K562 (cell line): ENCODE data around the gene HRAS. TPM values are rescaled to one million over a fixed set of nuclear protein-coding genes. Genes with fewer than 3 reads are reported as not detected.

ENCODE experiments used
- ATAC-seq: fragments of 200-7000 bp; cut with Tn5 transposase; 3 replicates; pipeline ENCODE4 v1.9.1; 2020; ENCODE audit warnings: moderate library complexity
- BruUV-seq: library from RNA; stranded (reverse); fragments of 400-500 nt; replicated peaks from 2 replicates; lab custom pipeline; 2021; lab: Mats Ljungman, UMichigan
- CTCF ChIA-PET: fragments of 300-600 bp; formaldehyde crosslinking; extraction: SDS; loops from one replicate; lab custom pipeline; 2021; ENCODE audit warnings: low intra/inter-chr PET ratio; lab: Yijun Ruan, JAX
- POLR2A ChIA-PET: fragments of 300-600, 350-650 bp; sonication (Branson Sonifier 250); formaldehyde crosslinking; extraction: SDS; loops from one replicate; lab custom pipeline; 2021; ENCODE audit warnings: antibody characterized with exemption, inconsistent platforms; lab: Yijun Ruan, JAX
- DNase-seq, 4 experiments: peaks; one replicate each; pipeline versions ENCODE4 v3.0.0 to v3.0.0-alpha.2; 2011 to 2018; ENCODE audit warnings: low spot score in 3 of 4, mixed read lengths in 3 of 4; ENCODE audit errors: extremely low read depth in 1 of 4
- FAIRE-seq: peaks from 2 replicates; lab custom pipeline; 2011; peaks lifted over from hg19 to GRCh38; lab: Jason Lieb, UNC
- H2AFZ ChIP-seq: 2 replicates; pipeline ENCODE4 v1.6.0; 2011; ENCODE audit warnings: low read depth, low read length, control low read depth, inconsistent platforms
- H3K27ac ChIP-seq: fragments of 200-600 bp; 3 replicates; pipeline ENCODE4 v1.8.0; 2011; ENCODE audit warnings: low read depth, mild to moderate bottlenecking, control low read depth, inconsistent platforms, low read length, moderate library complexity, mixed read lengths; ENCODE audit errors: extremely low read depth
- H3K27me3 ChIP-seq, 2 experiments: fragments of 300-600 bp in 1 of 2; 2 replicates in 1 of 2; 3 replicates in 1 of 2; pipeline versions ENCODE4 v1.6.0 to v1.8.0; 2011; ENCODE audit warnings: inconsistent platforms in 2 of 2, low read length in 2 of 2, mild to moderate bottlenecking in 1 of 2, mixed read lengths in 1 of 2, moderate library complexity in 1 of 2; ENCODE audit not compliant: control insufficient read depth in 2 of 2, insufficient read depth in 2 of 2
- H3K36me3 ChIP-seq: fragments of 300-600 bp; 3 replicates; pipeline ENCODE4 v1.8.0; 2011; ENCODE audit warnings: mild to moderate bottlenecking, low read length, inconsistent platforms; ENCODE audit not compliant: control insufficient read depth, insufficient read depth
- H3K4me1 ChIP-seq, 2 experiments: fragments of 200-600 bp in 1 of 2; replicated peaks in 1 of 2; 2 replicates in 1 of 2; 3 replicates in 1 of 2; pipeline versions ENCODE4 v1.5.1 to v1.8.0; 2011; ENCODE audit warnings: inconsistent platforms in 2 of 2, low read length in 2 of 2, mild to moderate bottlenecking in 1 of 2, mixed read lengths in 1 of 2, moderate library complexity in 1 of 2; ENCODE audit not compliant: control insufficient read depth in 2 of 2, insufficient read depth in 2 of 2
- H3K4me2 ChIP-seq: 2 replicates; pipeline ENCODE4 v1.6.1; 2011; ENCODE audit warnings: low read length, control low read depth, inconsistent platforms, mixed read lengths; ENCODE audit not compliant: insufficient read depth
- H3K4me3 ChIP-seq: fragments of 200-600 bp; sonication (generic), shearing (Covaris generic); 2 replicates; pipeline ENCODE4 v1.5.1; 2016; ENCODE audit warnings: control low read depth, inconsistent platforms
- H3K79me2 ChIP-seq: fragments of 200-600 bp; 3 replicates; pipeline ENCODE4 v1.8.0; 2011; ENCODE audit warnings: low read length, inconsistent platforms; ENCODE audit not compliant: control insufficient read depth, insufficient read depth
- H3K9ac ChIP-seq, 2 experiments: 2 replicates each; pipeline versions ENCODE4 v1.6.0 to v1.6.1; 2011; ENCODE audit warnings: low read depth in 2 of 2, low read length in 2 of 2, control low read depth in 1 of 2, inconsistent platforms in 1 of 2, mild to moderate bottlenecking in 1 of 2, mixed read lengths in 1 of 2; ENCODE audit not compliant: insufficient read depth in 1 of 2
- H3K9me1 ChIP-seq: one replicate; pipeline ENCODE4 v1.6.0; 2011; ENCODE audit warnings: inconsistent platforms, mild to moderate bottlenecking, low read length, moderate library complexity; ENCODE audit not compliant: control insufficient read depth, insufficient read depth
- H3K9me3 ChIP-seq: replicated peaks from 2 replicates; pipeline ENCODE4 v1.5.1; 2011; ENCODE audit warnings: low read depth, low read length, inconsistent platforms; ENCODE audit not compliant: control insufficient read depth, insufficient read depth
- H4K20me1 ChIP-seq: replicated peaks from 2 replicates; pipeline ENCODE4 v1.6.1; 2011; ENCODE audit warnings: low read length, inconsistent platforms, mixed read lengths; ENCODE audit not compliant: control insufficient read depth, insufficient read depth
- ATF2 ChIP-seq: sonication (generic); formaldehyde crosslinking; IDR thresholded peaks from 2 replicates; pipeline ENCODE4 v1.8.1; 2022; ENCODE audit warnings: missing genetic modification reagents
- POLR2A ChIP-seq: fragments of 450-650 bp; conservative IDR thresholded peaks from 2 replicates; pipeline ENCODE4 v1.6.1; 2016
- POLR2G ChIP-seq: fragments of 200-400 bp; formaldehyde crosslinking; IDR thresholded peaks from 2 replicates; pipeline ENCODE4 v1.6.1; 2017; ENCODE audit warnings: low read depth, mild to moderate bottlenecking, antibody characterized with exemption, low read length, moderate library complexity
- RBFOX2 ChIP-seq: fragments of 200-400 bp; formaldehyde crosslinking; IDR thresholded peaks from 2 replicates; pipeline ENCODE4 v1.6.1; 2017; ENCODE audit warnings: low read depth, mild to moderate bottlenecking, low read length, moderate library complexity
- SUPT5H ChIP-seq: fragments of 450-650 bp; IDR thresholded peaks from 2 replicates; pipeline ENCODE4 v1.6.1; 2016
- WGBS: fragments of 100-300 bp; shearing (Covaris generic); methylation state at CpG from one replicate; pipeline ENCODE4 v1.1.6; 2016; ENCODE audit warnings: low coverage, mixed read lengths; ENCODE audit not compliant: insufficient coverage; ENCODE audit errors: missing lambda C conversion rate; 5-methylcytosine and 5-hydroxymethylcytosine counted together
- in situ Hi-C: fragments of 300-500 bp; cut with MboI; formaldehyde crosslinking; loops from 4 replicates; pipeline ENCODE4 v1.15.0; 2018; ENCODE audit warnings: inconsistent platforms, mixed read lengths
- intact Hi-C: fragments of 100-400 bp; cut with micrococcal nuclease; formaldehyde crosslinking; loops from 2 replicates; pipeline ENCODE4 v1.14.2; 2022
- polyA plus RNA-seq, 8 experiments: library from polyadenylated mRNA; depleted of rRNA in 4 of 8; stranded (reverse) in 5 of 8; unstranded in 3 of 8; fragments of >200 nt; fragmentation: Nextera tagmentation in 2 of 8; fragmentation: Illumina TruSeq in 1 of 8; extraction: Ambion mirVana in 2 of 8; extraction: Trizol in 1 of 8; gene quantifications; 2 replicates each; pipeline versions ENCODE4 v1.2.1 to v1.2.3, GENCODE V29; 2011 to 2014; ENCODE audit warnings: inconsistent platforms in 1 of 8, missing spikeins in 1 of 8
- total RNA-seq, 7 experiments: library from RNA; depleted of rRNA in 6 of 7; stranded (reverse); fragments of >200 nt in 6 of 7; fragmentation: Illumina TruSeq in 2 of 7; extraction: Trizol in 2 of 7; gene quantifications; 2 replicates each; pipeline versions ENCODE4 v1.2.1 to v1.2.3, GENCODE V29; 2011 to 2021; ENCODE audit warnings: low replicate concordance in 1 of 7

HRAS gene
- total and polyA plus RNA-seq, 9 of the 15 experiments (the other 6 are each of a cell fraction or from before 2014, with no cell fraction given): 2.8 to 73.5 (median 29.6) TPM

GRCh38 chr11:529728-530411 lies 5.5 kb downstream of the HRAS start:
- Histone ChIP-seq H3K4me1 (peaks cover 5 to 68% of the 10 kb centered on the region in 2 experiments; a peak in 4 of 5 replicates), H3K4me3 (no peak overlapping the region), H2AFZ (no peak overlapping the region), H3K9ac (peak overlapping the region in 1 of 2 experiments; percentile 23; a peak in 2 of 4 replicates), H3K36me3 (peaks cover 35% of the 10 kb centered on the region; the same call in 1 of the 3 replicates), H3K9me1 (no peaks in the 10 kb centered on the region), H3K27ac (no peak overlapping the region), H3K79me2 (peaks cover 16% of the 10 kb centered on the region), H4K20me1 (0 out of 2 replicates have a peak, but pooled peaks cover 4% of the 10 kb centered on the region), H3K27me3 (no peaks in the 10 kb centered on the region), H3K9me3 (no peaks in the 10 kb centered on the region), H3K4me2 (no peak overlapping the region)
- intact Hi-C loops: no loop called here
- in situ Hi-C loops: no loop called here
- TF ChIP-seq ATF2 (CRISPR knock-in tag) (no peak), RBFOX2 (peak; percentile 26; the same call in 1 of the 2 replicates), POLR2G (peak; percentile 52; the same call in 1 of the 2 replicates), SUPT5H (0 out of 2 replicates have a peak, but pooled peaks have one; percentile 30), POLR2A (0 out of 2 replicates have a peak, but pooled peaks have one; percentile 26)
- no peak for DNase-seq
- ChIA-PET POLR2A (no interaction called here), CTCF (no interaction called here)
- FAIRE-seq: no peak
- BruUV-seq: no TSS peak
- ATAC-seq: no peak
- 91% methylated on average over 14 of the region's 18 CpGs for WGBS
